ENCODE results near the gene RPL15. TPM values are rescaled to one million over a fixed set of nuclear protein-coding genes. Genes with fewer than 3 reads are reported as not detected.

The RPL15 gene
- 2,205 and 2,390 TPM in 2 replicates for total RNA-seq (2014; rRNA removed; shearing (Covaris generic))
- total RNA-seq (2022) = 2,355 and 2,716 TPM in 2 replicates
- percentile 99 among the genes with signal in this experiment for Bru-seq, nascent RNA
- BruChase-seq, experiment 1, labeled RNA remaining after a 6-hour chase = percentile 99 among the genes with signal in this experiment
- percentile 99 among the genes with signal in this experiment for BruChase-seq, experiment 2, labeled RNA remaining after a 2-hour chase
- long read RNA-seq, transcript RPL15-201 (4 exons, 2,730 nt) = major isoform, 888 of 1,381 reads
- long read RNA-seq, transcript RPL15-208 (4 exons, 1,063 nt) = minor isoform, 90 of 1,381 reads
- long read RNA-seq, transcript RPL15-215 (4 exons, 824 nt) = minor isoform, 39 of 1,381 reads
- long read RNA-seq, transcript RPL15-202 (3 exons, 820 nt) = minor isoform, 23 of 1,381 reads
- long read RNA-seq, partial matches to known transcripts = 1 of 1,381 reads
- long read RNA-seq, other reads (novel, unspliced or antisense) = 328 of 1,381 reads

DNA sequence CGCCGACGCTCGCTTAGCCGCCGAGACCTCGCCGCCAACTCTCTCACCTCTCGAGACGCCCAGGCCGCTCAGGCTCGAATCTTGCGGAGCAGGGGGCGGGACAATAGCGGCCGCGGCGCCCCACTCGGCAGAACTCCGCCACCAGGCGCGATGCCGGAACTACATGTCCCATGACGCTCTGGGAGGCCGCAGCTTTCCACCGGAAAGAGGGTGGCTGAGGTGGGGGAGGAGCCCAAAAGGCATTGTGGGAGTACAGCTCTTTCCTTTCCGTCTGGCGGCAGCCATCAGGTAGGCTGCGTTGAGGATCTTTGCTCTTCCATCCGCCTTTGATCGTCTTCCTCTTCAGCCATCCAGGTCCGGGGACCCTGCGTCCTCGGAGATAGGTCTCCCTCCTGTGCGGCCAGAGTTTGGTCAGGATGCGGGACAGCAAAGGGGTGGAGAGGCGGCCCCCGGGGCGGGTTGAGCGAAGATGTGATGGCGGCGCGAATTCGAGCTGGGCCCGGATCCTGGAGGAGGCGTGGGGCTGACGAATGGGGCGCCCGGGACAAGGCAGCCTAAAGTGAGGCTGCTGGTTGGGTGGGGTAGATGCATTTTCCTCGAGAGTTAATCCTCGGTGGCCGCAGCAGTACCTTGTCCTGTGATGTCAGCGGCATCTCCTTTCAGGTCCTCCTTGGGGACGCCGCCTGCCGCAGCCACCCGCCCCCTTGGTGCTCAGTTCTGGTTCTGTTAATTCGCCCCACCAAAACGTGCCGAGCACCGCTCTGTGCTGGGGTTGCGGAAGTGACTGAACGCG lies at the start of gene RPL15, which contains the start of gene NKIRAS1:
Gene RPL15, plus strand, starts transcription at position 247 of the 793 bp plus-strand sequence. CDS start 728 bp downstream, outside the sequence.
Gene NKIRAS1, minus strand, starts transcription at position 105 of the 793 bp plus-strand sequence. CDS start 6,086 bp downstream, outside the sequence.
- Histone ChIP-seq H3K9me2 (ENCODE audit: insufficient read depth, low read length) (no peaks in the 10 kb centered on the region), H2AFZ (ENCODE audit: low read length) (peak within 1 kb of the TSS; percentile 78), H3K36me3 (ENCODE audit: insufficient read depth, low read length) (peaks cover 49% of the 10 kb centered on the region), H3K27ac (ENCODE audit: low read depth, low read length, poor library complexity, severe bottlenecking) (peak within 1 kb of the TSS; percentile 64), H3K4me1 (ENCODE audit: insufficient read depth, low read length, poor library complexity, severe bottlenecking) (peaks cover 45% of the 10 kb centered on the region), H3K79me2 (ENCODE audit: insufficient read depth, low read depth, low read length) (peaks cover 39% of the 10 kb centered on the region), H3K4me3 (ENCODE audit: low read depth, low read length, poor library complexity, severe bottlenecking) (peak within 1 kb of the TSS; percentile 97), H3K9me3 (ENCODE audit: low read length) (no peaks in the 10 kb centered on the region), H3K4me2 (ENCODE audit: low read length) (peak within 1 kb of the TSS; percentile 94), H4K20me1 (ENCODE audit: insufficient read depth, low read length) (peaks cover 27% of the 10 kb centered on the region)
- CTCF ChIA-PET (ENCODE audit: unreplicated experiment) = interaction anchor here (1.1 kb wide), 1 partner anchor 846 kb away, joined by 4 read pairs; no protein-coding TSS in a partner anchor
- intact Hi-C loops (cut with micrococcal nuclease; ENCODE audit: unreplicated experiment) = loop anchor here (1.0 to 2.0 kb wide), 2 partner anchors 28 to 108 kb away; partner anchors contain the start of gene NR1D2
- POLR2A ChIA-PET = interaction anchor here (0.6 to 3.6 kb wide), 25 partner anchors 9 to 684 kb away, joined by 3 to 12 read pairs (median 4); no protein-coding TSS in a partner anchor
- DNase-seq (ENCODE audit: low spot score) = peak; percentile 98
- TF ChIP-seq, protein P1, sequence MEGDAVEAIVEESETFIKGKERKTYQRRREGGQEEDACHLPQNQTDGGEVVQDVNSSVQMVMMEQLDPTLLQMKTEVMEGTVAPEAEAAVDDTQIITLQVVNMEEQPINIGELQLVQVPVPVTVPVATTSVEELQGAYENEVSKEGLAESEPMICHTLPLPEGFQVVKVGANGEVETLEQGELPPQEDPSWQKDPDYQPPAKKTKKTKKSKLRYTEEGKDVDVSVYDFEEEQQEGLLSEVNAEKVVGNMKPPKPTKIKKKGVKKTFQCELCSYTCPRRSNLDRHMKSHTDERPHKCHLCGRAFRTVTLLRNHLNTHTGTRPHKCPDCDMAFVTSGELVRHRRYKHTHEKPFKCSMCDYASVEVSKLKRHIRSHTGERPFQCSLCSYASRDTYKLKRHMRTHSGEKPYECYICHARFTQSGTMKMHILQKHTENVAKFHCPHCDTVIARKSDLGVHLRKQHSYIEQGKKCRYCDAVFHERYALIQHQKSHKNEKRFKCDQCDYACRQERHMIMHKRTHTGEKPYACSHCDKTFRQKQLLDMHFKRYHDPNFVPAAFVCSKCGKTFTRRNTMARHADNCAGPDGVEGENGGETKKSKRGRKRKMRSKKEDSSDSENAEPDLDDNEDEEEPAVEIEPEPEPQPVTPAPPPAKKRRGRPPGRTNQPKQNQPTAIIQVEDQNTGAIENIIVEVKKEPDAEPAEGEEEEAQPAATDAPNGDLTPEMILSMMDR (conservative IDR thresholded peaks at IDR 0.05; ENCODE audit: low read length) = no peak
- TF ChIP-seq EZH2phosphoT487 (IDR thresholded peaks at IDR 0.05; ENCODE audit: borderline replicate concordance, low read depth, low read length) = no peak
- no TSS peak for BruUV-seq (replicated peaks)

DNA sequence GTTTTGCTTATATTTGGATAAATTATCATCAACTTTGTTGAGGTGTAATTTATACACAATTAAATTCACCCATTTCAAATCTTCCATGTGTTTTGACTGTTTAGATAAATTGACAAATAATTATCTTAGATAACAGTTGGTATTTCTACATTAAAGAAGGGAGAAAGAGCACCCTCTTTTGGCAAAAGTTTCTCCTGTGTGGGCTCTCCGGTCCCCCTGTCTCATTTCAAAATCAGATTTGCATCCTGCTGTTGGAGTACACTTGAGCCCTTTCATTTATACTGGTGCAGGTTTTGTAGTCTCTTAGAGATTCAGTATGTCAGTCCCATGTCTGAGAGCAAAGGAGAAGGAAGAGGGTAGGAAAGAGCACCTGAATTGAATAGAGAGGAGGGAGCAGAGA lies 49.5 kb upstream of the RPL15 start:
- Histone ChIP-seq H3K9me3 (ENCODE audit: low read length) (no peaks in the 10 kb centered on the region), H3K79me2 (ENCODE audit: insufficient read depth, low read depth, low read length) (peaks cover 31% of the 10 kb centered on the region; the same call in 1 of the 2 replicates), H4K20me1 (ENCODE audit: insufficient read depth, low read length) (0 out of 2 replicates have a peak, but pooled peaks cover 11% of the 10 kb centered on the region), H2AFZ (ENCODE audit: low read length) (no peak overlapping the region), H3K4me3 (ENCODE audit: low read depth, low read length, poor library complexity, severe bottlenecking) (no peak overlapping the region), H3K27ac (ENCODE audit: low read depth, low read length, poor library complexity, severe bottlenecking) (no peak overlapping the region), H3K4me1 (ENCODE audit: insufficient read depth, low read length, poor library complexity, severe bottlenecking) (peaks cover 29% of the 10 kb centered on the region), H3K36me3 (ENCODE audit: insufficient read depth, low read length) (peaks cover 6% of the 10 kb centered on the region; the same call in 1 of the 2 replicates), H3K4me2 (ENCODE audit: low read length) (peak overlapping the region; percentile 25; the same call in 1 of the 2 replicates), H3K9me2 (ENCODE audit: insufficient read depth, low read length) (no peaks in the 10 kb centered on the region)
- BruUV-seq (replicated peaks) = no TSS peak
- peak; percentile 47 for DNase-seq (ENCODE audit: low spot score)
- intact Hi-C loops (cut with micrococcal nuclease; ENCODE audit: unreplicated experiment) = loop anchor here (2.0 kb wide), 1 partner anchor 59 kb away; no protein-coding TSS in a partner anchor
- TF ChIP-seq, protein P1 (conservative IDR thresholded peaks at IDR 0.05; ENCODE audit: low read length) = peak; percentile 87
- TF ChIP-seq EZH2phosphoT487 (IDR thresholded peaks at IDR 0.05; ENCODE audit: borderline replicate concordance, low read depth, low read length) = no peak
- CTCF ChIA-PET (ENCODE audit: unreplicated experiment) = no interaction called here
- POLR2A ChIA-PET = no interaction called here

All from OCI-LY7 (cell line).